HG03064 (cell line): Measurements from ENCODE around the gene RNASET2.
"Not testable (repeated sequence)": the region's sequence is repeated elsewhere in the genome, so short reads cannot be mapped to it uniquely, and the experiment has no call there.

Experiments
- ATAC-seq: cut with Tn5 transposase; IDR thresholded peaks from one replicate; pipeline ENCODE4 v1.9.1; 2021; ENCODE audit warnings: low read depth; ENCODE audit not compliant: unreplicated experiment

The RNASET2 gene

GRCh38 chr6:166905505-166906134, 50.7 kb downstream of the RNASET2 start:
- no peak for ATAC-seq

- ATAC-seq: no peak
Observed at GRCh38 chr6:166905013-166905412, 51.3 kb downstream of the RNASET2 start.

DNA sequence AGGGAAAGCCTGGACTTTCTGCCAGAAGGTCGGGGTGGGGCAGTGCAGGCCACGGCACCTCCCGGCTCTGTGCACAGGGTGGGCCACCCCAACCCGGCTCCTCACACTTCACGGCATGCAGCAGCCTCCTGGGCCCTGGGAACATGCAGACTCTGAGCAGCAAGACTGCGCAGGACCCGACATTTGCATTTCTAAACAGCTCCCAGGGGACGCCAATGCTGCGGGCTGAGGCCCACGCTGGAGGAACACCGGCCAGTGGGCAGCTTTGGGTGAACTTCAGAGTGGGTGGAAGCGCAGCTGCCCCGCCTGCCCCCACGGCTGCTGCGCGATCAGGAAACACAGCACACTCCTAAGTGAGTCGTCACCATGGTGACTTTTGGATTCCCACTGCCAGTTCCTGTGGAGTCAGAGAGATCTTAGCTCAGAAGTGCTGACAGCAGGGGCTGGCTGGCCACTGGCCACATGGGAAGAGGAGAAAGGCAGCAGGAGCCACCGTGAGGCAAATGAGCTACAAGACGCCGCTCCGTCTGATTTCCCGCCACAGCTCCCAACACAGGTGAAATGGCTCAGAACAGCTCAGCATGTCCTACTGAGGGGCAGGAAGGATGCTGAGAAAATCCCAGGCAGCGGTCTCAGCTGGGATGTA, 52.1 kb downstream of the RNASET2 start:
- no peak for ATAC-seq

DNA sequence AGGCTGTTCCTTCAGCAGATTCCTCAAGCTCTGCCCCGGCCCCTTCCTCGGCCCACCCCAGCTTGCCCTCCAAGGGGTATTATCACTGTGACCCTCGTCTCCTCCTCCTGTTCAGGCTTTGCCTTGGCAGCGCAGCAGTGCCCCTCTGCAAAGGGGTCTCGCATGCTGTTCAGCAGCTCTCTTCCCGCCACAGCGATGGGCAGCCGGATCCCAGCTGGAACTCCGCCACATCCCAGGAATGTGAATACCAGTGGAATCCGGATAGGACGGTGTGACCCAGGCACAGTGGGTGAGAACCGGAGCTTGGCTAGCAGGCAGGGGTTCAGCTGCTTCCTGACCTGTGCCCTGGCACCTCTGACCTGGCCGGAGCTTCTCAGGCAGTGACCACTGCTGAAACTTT, 52.9 kb downstream of the RNASET2 start:
- ATAC-seq: no peak

DNA sequence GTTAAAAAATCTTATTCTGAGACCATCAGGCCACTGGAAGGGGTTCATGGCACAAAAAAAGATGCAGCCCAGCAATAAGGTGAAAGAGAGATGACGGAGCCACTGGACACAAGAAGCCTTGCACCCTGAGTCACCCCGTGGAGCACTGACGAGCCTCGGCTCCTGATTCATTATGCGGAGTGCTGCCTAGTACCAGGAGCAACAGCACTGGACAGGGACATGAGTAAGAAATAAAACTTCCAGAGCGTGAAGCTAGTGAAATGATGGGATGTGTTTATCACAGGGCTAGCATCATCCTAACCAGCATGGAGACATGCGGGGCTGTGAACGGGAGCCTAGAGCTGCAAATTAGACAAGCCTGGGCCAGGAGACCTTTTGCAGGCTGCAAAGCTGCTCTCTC, 53.3 kb downstream of the RNASET2 start:
- ATAC-seq: no peak

DNA sequence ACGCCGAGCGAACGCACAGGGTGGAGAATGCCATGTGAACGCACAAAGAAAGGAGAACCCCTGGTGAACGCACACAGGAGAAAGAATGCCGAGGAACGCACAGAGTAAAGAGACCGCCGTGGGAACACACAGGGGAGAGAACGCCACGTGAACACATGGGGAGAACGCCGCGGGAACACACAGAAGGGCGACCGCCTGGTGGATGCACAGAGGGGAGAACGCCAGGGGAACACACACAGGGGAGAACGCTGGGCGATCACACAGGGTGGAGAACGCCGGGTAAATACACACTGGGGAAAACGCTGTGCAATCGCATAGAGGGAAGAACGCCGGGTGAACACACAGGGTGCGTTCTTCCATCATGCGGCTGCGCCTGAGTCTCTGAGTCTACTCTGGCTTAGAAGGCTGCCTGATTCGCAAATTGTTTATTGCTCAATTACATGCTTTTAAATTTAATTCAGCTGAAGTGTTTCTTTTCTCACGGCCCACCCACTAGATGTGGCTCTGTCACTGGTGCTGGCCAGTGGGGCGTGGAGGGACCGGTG, 54.1 kb downstream of the RNASET2 start:
- ATAC-seq: no peak

- ATAC-seq: no peak
Observed at GRCh38 chr6:166901626-166902025, 54.7 kb downstream of the RNASET2 start.

DNA sequence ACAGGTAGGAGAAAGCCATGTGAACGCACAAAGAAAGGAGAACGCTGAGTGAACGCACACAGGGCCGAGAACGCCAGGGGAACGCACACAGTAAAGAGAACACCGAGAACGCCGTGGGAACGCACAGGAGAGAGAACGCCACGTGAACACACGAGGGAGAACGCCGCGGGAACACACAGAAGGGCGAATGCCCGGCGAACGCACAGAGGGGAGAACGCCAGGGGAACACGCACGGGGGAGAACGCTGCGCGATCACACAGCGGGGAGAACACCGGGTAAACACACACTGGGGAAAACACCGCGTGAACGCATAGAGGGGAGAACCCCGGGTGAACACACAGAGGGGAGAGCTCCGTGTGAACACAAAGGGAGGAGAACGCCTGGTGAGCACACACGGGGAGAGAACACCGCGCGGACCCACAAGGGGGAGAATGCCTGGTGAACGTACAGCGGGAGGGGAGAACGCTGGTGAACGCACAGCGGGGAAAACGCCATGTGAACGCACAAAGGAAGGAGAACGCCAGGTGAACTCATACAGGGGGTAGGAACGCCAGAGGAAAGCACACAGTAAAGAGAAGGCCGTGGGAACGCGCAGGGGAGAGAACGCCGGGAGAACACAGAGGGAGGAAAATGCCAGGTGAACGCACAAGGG, 55.3 kb downstream of the RNASET2 start:
- ATAC-seq: no peak

DNA sequence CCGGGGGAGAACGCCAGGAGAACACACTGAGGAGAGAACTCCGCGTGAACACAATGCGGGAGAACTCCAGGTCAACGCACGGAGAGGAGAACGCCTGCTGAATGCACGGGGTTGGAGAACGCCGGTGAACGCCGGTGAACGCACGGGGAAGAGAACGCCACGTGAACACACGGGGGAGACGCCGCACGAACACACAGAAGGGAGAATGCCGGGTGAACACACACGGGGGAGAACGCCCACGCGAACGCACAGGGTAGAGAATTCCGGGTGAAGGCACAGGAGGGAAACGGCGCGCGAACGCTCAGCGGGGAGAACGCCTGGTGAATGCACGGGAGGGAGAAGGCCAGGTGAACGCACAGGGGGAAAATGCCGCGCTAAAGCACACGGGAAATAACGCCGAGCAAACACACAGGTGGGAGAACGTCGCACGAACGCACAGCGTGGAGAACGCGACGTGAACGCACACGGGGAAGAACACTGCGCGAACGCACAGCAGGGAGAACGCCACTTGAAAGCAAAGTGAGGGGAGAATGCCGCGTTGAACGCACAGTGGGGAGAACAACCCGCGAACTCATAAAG, 56.1 kb downstream of the RNASET2 start:
- no peak for ATAC-seq

DNA sequence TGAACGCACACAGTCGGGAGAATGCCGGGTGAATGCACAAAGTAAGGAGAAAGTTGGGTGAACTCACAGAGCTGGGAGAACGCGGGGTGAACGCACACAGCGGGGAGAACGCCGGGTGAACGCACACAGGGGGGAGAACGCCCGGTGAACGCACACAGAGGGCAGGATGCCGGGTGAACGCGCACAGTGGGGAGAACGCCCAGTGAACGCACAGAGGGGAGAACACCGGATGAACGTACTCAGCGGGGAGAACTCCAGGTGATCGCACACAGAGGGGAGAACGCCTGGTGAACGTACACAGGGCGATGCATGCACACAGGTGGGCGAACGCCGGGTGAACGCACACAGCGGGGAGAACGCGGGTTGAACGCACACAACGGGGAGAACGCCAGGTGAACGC, 57.4 kb downstream of the RNASET2 start:
- no peak for ATAC-seq

GRCh38 chr6:166894614-166895013, 61.7 kb downstream of the RNASET2 start:
- ATAC-seq: not testable (repeated sequence)

DNA sequence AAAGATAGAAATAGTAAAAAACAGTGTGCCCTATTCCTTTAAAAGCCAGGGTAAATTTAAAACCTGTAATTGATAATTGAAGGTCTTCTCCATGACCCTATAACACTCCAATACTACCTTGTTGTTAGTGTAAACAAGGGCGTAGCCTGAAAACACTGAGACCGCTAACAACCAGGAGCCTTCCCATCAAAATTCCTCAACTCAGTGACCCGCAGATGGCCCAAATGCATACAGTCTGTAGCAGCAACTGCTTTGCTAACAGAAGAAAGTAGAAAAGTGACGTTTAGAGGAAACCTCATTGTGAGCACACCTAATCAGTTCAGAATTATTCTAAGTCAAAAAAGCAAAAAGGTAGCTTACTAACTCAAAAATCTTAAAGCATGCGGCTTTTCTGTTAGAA, 63.9 kb downstream of the RNASET2 start:
- not testable (repeated sequence) for ATAC-seq

DNA sequence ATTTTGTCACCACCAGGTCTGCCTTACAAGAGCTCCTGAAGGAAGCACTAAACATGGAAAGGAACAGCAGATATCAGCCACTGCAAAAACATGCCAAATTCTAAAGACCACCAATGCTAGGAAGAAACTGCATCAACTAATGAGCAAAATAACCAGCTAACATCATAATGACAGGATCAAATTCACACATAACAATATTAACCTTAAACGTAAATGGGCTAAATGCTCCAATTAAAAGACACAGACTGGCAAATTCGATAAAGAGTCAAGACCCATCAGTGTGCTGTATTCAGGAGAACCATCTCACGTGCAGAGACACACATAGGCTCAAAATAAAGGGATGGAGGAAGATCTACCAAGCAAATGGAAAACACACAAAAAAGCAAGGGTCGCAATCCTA, 69.6 kb downstream of the RNASET2 start:
- ATAC-seq: not testable (repeated sequence)

- not testable (repeated sequence) for ATAC-seq
Observed at GRCh38 chr6:166884958-166885357, 71.4 kb downstream of the RNASET2 start.

DNA sequence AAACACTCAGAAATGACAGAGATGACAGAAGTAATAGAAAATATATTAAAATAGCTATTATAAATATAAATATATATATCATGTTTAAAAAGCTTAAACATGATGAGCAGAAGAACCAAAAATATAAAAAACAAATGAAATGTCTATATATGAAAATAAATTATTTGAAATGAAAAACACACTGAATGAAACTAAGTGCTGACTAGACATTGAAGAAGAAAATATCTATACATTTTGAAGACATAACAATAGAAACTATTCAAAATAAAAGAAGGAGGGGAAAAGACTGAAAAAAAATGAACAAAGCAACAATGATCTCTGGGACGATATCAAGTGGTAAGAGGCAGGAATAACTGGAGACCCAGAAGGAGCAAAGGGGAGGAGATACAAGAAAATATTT, 76.8 kb downstream of the RNASET2 start:
- no peak for ATAC-seq
